Mucosa of rectum (tissue), 2 donors: ENCODE data around the gene MSI2.

Source experiments
- H3K27ac ChIP-seq, 2 donors: one replicate each; pipeline ENCODE4 v1.7.0; 2013; ENCODE audit warnings: inconsistent platforms in 2 of 2, low read depth in 2 of 2, low read length in 2 of 2
- H3K27me3 ChIP-seq, 2 donors: one replicate each; pipeline ENCODE4 v1.7.0; 2013; ENCODE audit warnings: low read length in 2 of 2; ENCODE audit not compliant: control insufficient read depth in 2 of 2, insufficient read depth in 2 of 2
- H3K36me3 ChIP-seq, 2 donors: one replicate each; pipeline ENCODE4 v1.7.0; 2013; ENCODE audit warnings: low read length in 2 of 2; ENCODE audit not compliant: control insufficient read depth in 2 of 2, insufficient read depth in 2 of 2
- H3K4me1 ChIP-seq, 2 donors: one replicate each; pipeline ENCODE4 v1.7.0; 2013; ENCODE audit warnings: low read length in 2 of 2, mild to moderate bottlenecking in 1 of 2; ENCODE audit not compliant: control insufficient read depth in 2 of 2, insufficient read depth in 2 of 2
- H3K4me3 ChIP-seq, 2 donors: one replicate each; pipeline ENCODE4 v1.7.0; 2013; ENCODE audit warnings: low read length in 2 of 2
- H3K9ac ChIP-seq, 2 donors: one replicate each; pipeline ENCODE4 v1.7.0; 2013; ENCODE audit warnings: low read length in 2 of 2, low read depth in 1 of 2, mild to moderate bottlenecking in 1 of 2
- H3K9me3 ChIP-seq, 2 donors: one replicate each; pipeline ENCODE4 v1.7.0; 2013; ENCODE audit warnings: low read length in 2 of 2; ENCODE audit not compliant: control insufficient read depth in 2 of 2
- donor health status: healthy.
- donor health status: Normal muscosa, but diverticular disease.

The MSI2 gene

GRCh38 chr17:57243171-57243622, 13.1 kb upstream of the MSI2 start:
- Histone ChIP-seq H3K36me3 (no peaks in the 10 kb centered on the region), H3K4me3 (no peak overlapping the region), H3K27ac (no peak overlapping the region), H3K9ac (no peak overlapping the region), H3K27me3 (no peaks in the 10 kb centered on the region), H3K4me1 (peaks cover 0 to 4% of the 10 kb centered on the region in 2 donors), H3K9me3 (no peaks in the 10 kb centered on the region)

- no peak overlapping the region for H3K4me3 ChIP-seq
- H3K9ac ChIP-seq = no peak overlapping the region
- no peaks in the 10 kb centered on the region for H3K9me3 ChIP-seq
- H3K4me1 ChIP-seq = peaks cover 0 to 4% of the 10 kb centered on the region in 2 donors
- no peaks in the 10 kb centered on the region for H3K27me3 ChIP-seq
- H3K36me3 ChIP-seq = no peaks in the 10 kb centered on the region
- H3K27ac ChIP-seq = no peak overlapping the region
These were observed 10.5 kb upstream of the MSI2 start for GRCh38 chr17:57245786-57246185.

GRCh38 chr17:57246257-57246656, 10.1 kb upstream of the MSI2 start:
- Histone ChIP-seq H3K36me3 (no peaks in the 10 kb centered on the region), H3K27ac (no peak overlapping the region), H3K27me3 (no peaks in the 10 kb centered on the region), H3K4me3 (no peak overlapping the region), H3K9ac (no peak overlapping the region), H3K9me3 (no peaks in the 10 kb centered on the region), H3K4me1 (peaks cover 0 to 4% of the 10 kb centered on the region in 2 donors)

- H3K27me3 ChIP-seq = no peaks in the 10 kb centered on the region
- no peak overlapping the region for H3K9ac ChIP-seq
- H3K36me3 ChIP-seq = no peaks in the 10 kb centered on the region
- no peak overlapping the region for H3K4me3 ChIP-seq
- H3K27ac ChIP-seq = no peak overlapping the region
- H3K9me3 ChIP-seq = no peaks in the 10 kb centered on the region
- peaks cover 0 to 4% of the 10 kb centered on the region in 2 donors for H3K4me1 ChIP-seq
These were observed 9.1 kb upstream of the MSI2 start for GRCh38 chr17:57247261-57247660.

- Histone ChIP-seq H3K27ac (no peak overlapping the region), H3K4me3 (no peak overlapping the region), H3K9me3 (no peaks in the 10 kb centered on the region), H3K9ac (no peak overlapping the region), H3K4me1 (peaks cover 0 to 4% of the 10 kb centered on the region in 2 donors), H3K36me3 (no peaks in the 10 kb centered on the region), H3K27me3 (no peaks in the 10 kb centered on the region)
These were observed 8.4 kb upstream of the MSI2 start for GRCh38 chr17:57247913-57248312.

GRCh38 chr17:57249520-57249919, 6.8 kb upstream of the MSI2 start:
- no peak overlapping the region for H3K4me3 ChIP-seq
- H3K36me3 ChIP-seq = no peaks in the 10 kb centered on the region
- no peaks in the 10 kb centered on the region for H3K4me1 ChIP-seq
- no peak overlapping the region for H3K27ac ChIP-seq
- H3K27me3 ChIP-seq = no peaks in the 10 kb centered on the region
- no peaks in the 10 kb centered on the region for H3K9me3 ChIP-seq
- H3K9ac ChIP-seq = no peak overlapping the region

- Histone ChIP-seq H3K27me3 (no peaks in the 10 kb centered on the region), H3K4me3 (no peak overlapping the region), H3K9me3 (no peaks in the 10 kb centered on the region), H3K27ac (no peak overlapping the region), H3K36me3 (no peaks in the 10 kb centered on the region), H3K9ac (no peak overlapping the region), H3K4me1 (peaks cover 0 to 2% of the 10 kb centered on the region in 2 donors)
These were observed 5.0 kb upstream of the MSI2 start for GRCh38 chr17:57251211-57251787.

GRCh38 chr17:57253362-57254065, 2.8 kb upstream of the MSI2 start:
- H3K36me3 ChIP-seq = no peaks in the 10 kb centered on the region
- no peak overlapping the region for H3K4me3 ChIP-seq
- no peaks in the 10 kb centered on the region for H3K9me3 ChIP-seq
- no peak overlapping the region for H3K9ac ChIP-seq
- H3K4me1 ChIP-seq = peaks cover 4% of the 10 kb centered on the region in 2 donors
- no peak overlapping the region for H3K27ac ChIP-seq
- no peaks in the 10 kb centered on the region for H3K27me3 ChIP-seq

GRCh38 chr17:57255182-57255775, 1.0 kb upstream of the MSI2 start:
- peak overlapping the region; percentile 74 to 77 for H3K27ac ChIP-seq
- no peaks in the 10 kb centered on the region for H3K36me3 ChIP-seq
- peaks cover 7% of the 10 kb centered on the region in 2 donors for H3K4me1 ChIP-seq
- H3K9ac ChIP-seq = peak overlapping the region; percentile 63 to 83
- peak overlapping the region; percentile 71 for H3K4me3 ChIP-seq
- no peaks in the 10 kb centered on the region for H3K9me3 ChIP-seq
- no peaks in the 10 kb centered on the region for H3K27me3 ChIP-seq

GRCh38 chr17:57256708-57257112, 387 bp downstream of the MSI2 start:
- H3K4me1 ChIP-seq = peaks cover 7% of the 10 kb centered on the region in 2 donors
- H3K9ac ChIP-seq = peak overlapping the region; percentile 54 to 71
- H3K36me3 ChIP-seq = peaks cover 0 to 1% of the 10 kb centered on the region in 2 donors
- H3K4me3 ChIP-seq = peak overlapping the region; percentile 66 to 86
- peak overlapping the region; percentile 24 to 59 for H3K27ac ChIP-seq
- no peaks in the 10 kb centered on the region for H3K9me3 ChIP-seq
- H3K27me3 ChIP-seq = no peaks in the 10 kb centered on the region
